Keratinocyte (primary cell): ENCODE measurements around the gene PYDC2. TPM values are rescaled to one million over a fixed set of nuclear protein-coding genes. Genes with fewer than 3 reads are reported as not detected.

Experiments used
- DNase-seq: peaks from one replicate; pipeline ENCODE4 v3.0.0-alpha.2; 2011; ENCODE audit warnings: low read depth, missing footprints, low spot score
- FAIRE-seq: peaks from 2 replicates; lab custom pipeline; 2011; peaks lifted over from hg19 to GRCh38; lab: Jason Lieb, UNC
- H2AFZ ChIP-seq: 2 replicates; pipeline ENCODE4 v1.6.0; 2012; ENCODE audit warnings: low read length, control low read depth, inconsistent platforms; ENCODE audit not compliant: control insufficient read depth
- H3K27ac ChIP-seq: 2 replicates; pipeline ENCODE4 v1.5.1; 2011; ENCODE audit warnings: low read length; ENCODE audit not compliant: control insufficient read depth, insufficient read depth
- H3K27me3 ChIP-seq: 3 replicates; pipeline ENCODE4 v1.6.0; 2011; ENCODE audit warnings: low read length; ENCODE audit not compliant: control insufficient read depth, insufficient read depth; ENCODE audit errors: extremely low read depth
- H3K36me3 ChIP-seq, 2 experiments: 2 replicates in 1 of 2; 3 replicates in 1 of 2; pipeline ENCODE4 v1.5.1; 2011; ENCODE audit warnings: low read length in 2 of 2, mild to moderate bottlenecking in 1 of 2; ENCODE audit not compliant: control insufficient read depth in 2 of 2, insufficient read depth in 2 of 2; ENCODE audit errors: extremely low read depth in 1 of 2
- H3K4me1 ChIP-seq: 3 replicates; pipeline ENCODE4 v1.5.1; 2011; ENCODE audit warnings: low read length; ENCODE audit not compliant: control insufficient read depth, insufficient read depth; ENCODE audit errors: extremely low read depth
- H3K4me2 ChIP-seq: 3 replicates; pipeline ENCODE4 v1.6.0; 2011; ENCODE audit warnings: low read depth, low read length; ENCODE audit not compliant: control insufficient read depth, insufficient read depth; ENCODE audit errors: extremely low read depth
- H3K4me3 ChIP-seq, 3 experiments: fragments of 200-600 bp in 1 of 3; sonication (generic) in 1 of 3; 2 replicates in 2 of 3; 3 replicates in 1 of 3; pipeline ENCODE4 v1.5.1; 2011 to 2016; ENCODE audit warnings: low read length in 3 of 3, mild to moderate bottlenecking in 3 of 3, control low read depth in 2 of 3, inconsistent platforms in 1 of 3, low read depth in 1 of 3, mixed read lengths in 1 of 3, mixed run types in 1 of 3, moderate library complexity in 1 of 3; ENCODE audit not compliant: control insufficient read depth in 2 of 3, insufficient read depth in 2 of 3; ENCODE audit errors: extremely low read depth in 1 of 3
- H3K79me2 ChIP-seq: 2 replicates; pipeline ENCODE4 v1.6.0; 2012; ENCODE audit warnings: low read length; ENCODE audit not compliant: control insufficient read depth, insufficient read depth
- H3K9ac ChIP-seq: 3 replicates; pipeline ENCODE4 v1.6.0; 2011; ENCODE audit warnings: low read length; ENCODE audit not compliant: control insufficient read depth, insufficient read depth; ENCODE audit errors: extremely low read depth
- H3K9me1 ChIP-seq: 3 replicates; pipeline ENCODE4 v1.6.0; 2011; ENCODE audit warnings: low read length; ENCODE audit not compliant: control insufficient read depth, insufficient read depth; ENCODE audit errors: extremely low read depth
- H3K9me3 ChIP-seq: 2 replicates; pipeline ENCODE4 v1.5.1; 2012; ENCODE audit warnings: low read depth, low read length; ENCODE audit not compliant: control insufficient read depth
- H4K20me1 ChIP-seq: 3 replicates; pipeline ENCODE4 v1.6.0; 2011; ENCODE audit warnings: low read length; ENCODE audit not compliant: control insufficient read depth, insufficient read depth; ENCODE audit errors: extremely low read depth
- CTCF ChIP-seq, 3 experiments: IDR thresholded peaks in 1 of 3; conservative IDR thresholded peaks in 1 of 3; optimal IDR thresholded peaks in 1 of 3; 2 replicates in 2 of 3; 3 replicates in 1 of 3; pipeline versions ENCODE3 to v1.5.1; 2011; ENCODE audit warnings: low read length in 3 of 3, mild to moderate bottlenecking in 3 of 3, moderate library complexity in 2 of 3, control low read depth in 1 of 3, inconsistent platforms in 1 of 3; ENCODE audit not compliant: insufficient read depth in 2 of 3; ENCODE audit errors: extremely low read depth in 1 of 3
- EZH2 ChIP-seq: IDR thresholded peaks from one replicate; pipeline ENCODE4 v1.6.1; 2012; ENCODE audit warnings: inconsistent platforms, mild to moderate bottlenecking, low read length, moderate library complexity
- dilution Hi-C: fragments of 300-500 bp; cut with MboI; formaldehyde crosslinking; loops from one replicate; pipeline ENCODE4 v1.7.0; 2020; ENCODE audit warnings: low sequenced_read_pairs; ENCODE audit not compliant: extremely low pct_ligation_motif_present
- polyA minus RNA-seq, 3 experiments: library from RNA; depleted of rRNA, polyadenylated mRNA; stranded (reverse); fragments of >200 nt; gene quantifications; 1 replicate in 1 of 3; 2 replicates in 1 of 3; 3 replicates in 1 of 3; pipeline ENCODE4 v1.2.3, GENCODE V29; 2011
- polyA plus RNA-seq, 5 experiments: library from polyadenylated mRNA; depleted of rRNA in 3 of 5; stranded (reverse) in 3 of 5; stranded (forward) in 1 of 5; unstranded in 1 of 5; fragments of >200 nt; gene quantifications; 1 replicate in 1 of 5; 2 replicates in 3 of 5; 3 replicates in 1 of 5; pipeline versions ENCODE4 v1.2.1 to v1.2.3, GENCODE V29; 2011 to 2012; ENCODE audit warnings: missing spikeins in 2 of 5, low read depth in 1 of 5, low replicate concordance in 1 of 5

Gene PYDC2
- polyA plus RNA-seq (not detected in 3 replicates), polyA minus RNA-seq (not detected in 3 replicates)
- polyA plus RNA-seq (2011; ENCODE audit: low read depth), result not detected
- polyA plus RNA-seq (2011; cell fraction: cytosol; rRNA removed), result not detected in 2 replicates
- polyA plus RNA-seq (2011; cell fraction: nucleus; rRNA removed), result not detected in 2 replicates
- not detected in 2 replicates for polyA plus RNA-seq (2012; ENCODE audit: low replicate concordance)
- polyA minus RNA-seq (2011; cell fraction: cytosol; rRNA and poly(A)+ RNA removed), result not detected
- polyA minus RNA-seq (2011; cell fraction: nucleus; rRNA and poly(A)+ RNA removed), result not detected in 2 replicates

- H2AFZ ChIP-seq, result no peak within 1 kb of the TSS
- H3K9ac ChIP-seq, result no peak within 1 kb of the TSS
- H3K9me1 ChIP-seq, result no peaks in the 10 kb centered on the region
- dilution Hi-C loops, result no loop called here
- no peaks in the 10 kb centered on the region for H3K36me3 ChIP-seq
- no peaks in the 10 kb centered on the region for H3K4me1 ChIP-seq
- no peak within 1 kb of the TSS for H3K4me3 ChIP-seq
- no peaks in the 10 kb centered on the region for H3K79me2 ChIP-seq
- TF ChIP-seq CTCF (optimal IDR thresholded peaks at IDR 0.05 in 1 of 3, IDR thresholded peaks at IDR 0.05 in 1 of 3, conservative IDR thresholded peaks at IDR 0.05 in 1 of 3; ENCODE audit: extremely low read depth in 1 of 3, insufficient read depth in 2 of 3, low read length in 3 of 3) (no peak), EZH2 (no peak)
- no peaks in the 10 kb centered on the region for H3K27me3 ChIP-seq
- no peaks in the 10 kb centered on the region for H3K9me3 ChIP-seq
- FAIRE-seq (no peak), DNase-seq (no peak)
- H3K27ac ChIP-seq, result no peak within 1 kb of the TSS
- no peaks in the 10 kb centered on the region for H4K20me1 ChIP-seq
- no peak within 1 kb of the TSS for H3K4me2 ChIP-seq
These were observed at the start of gene PYDC2 for GRCh38 chr3:191461113-191461595. Gene PYDC2, plus strand, starts transcription at chr3:191461163. Its CDS starts 0 bp downstream, at chr3:191461163.

- peak; percentile 98 for FAIRE-seq
- peak overlapping the region; percentile 36 for H3K4me2 ChIP-seq
- no peaks in the 10 kb centered on the region for H3K36me3 ChIP-seq
- no peak overlapping the region for H3K4me3 ChIP-seq
- TF ChIP-seq CTCF (optimal IDR thresholded peaks at IDR 0.05 in 1 of 3, IDR thresholded peaks at IDR 0.05 in 1 of 3, conservative IDR thresholded peaks at IDR 0.05 in 1 of 3; ENCODE audit: extremely low read depth in 1 of 3, insufficient read depth in 2 of 3, low read length in 3 of 3) (no peak), EZH2 (no peak)
- peak; percentile 17 for DNase-seq
- H3K27ac ChIP-seq, result no peak overlapping the region
- H3K9me3 ChIP-seq, result peaks cover 2% of the 10 kb centered on the region
- no peaks in the 10 kb centered on the region for H3K9me1 ChIP-seq
- H4K20me1 ChIP-seq, result no peaks in the 10 kb centered on the region
- H3K9ac ChIP-seq, result no peak overlapping the region
- peak overlapping the region; percentile 73 for H2AFZ ChIP-seq
- H3K27me3 ChIP-seq, result no peaks in the 10 kb centered on the region
- H3K79me2 ChIP-seq, result no peaks in the 10 kb centered on the region
- peaks cover 9% of the 10 kb centered on the region for H3K4me1 ChIP-seq
- dilution Hi-C loops, result no loop called here
These were observed 48.2 kb upstream of the PYDC2 start for GRCh38 chr3:191412759-191413158.
